Right ventricle myocardium superior (tissue), 1 donor: ENCODE measurements around the gene WHRN. TPM values are rescaled to one million over a fixed set of nuclear protein-coding genes. Genes with fewer than 3 reads are reported as not detected.

ENCODE experiments used
- ATAC-seq: fragments of 200-7000 bp; cut with Tn5 transposase; one replicate; pipeline ENCODE4 v1.9.1; 2020; ENCODE audit warnings: mild to moderate bottlenecking; ENCODE audit not compliant: poor library complexity
- DNase-seq: peaks from one replicate; pipeline ENCODE4 v3.0.0-alpha.2; 2020
- intact Hi-C: fragments of 100-400 bp; cut with DNase I; formaldehyde crosslinking; loops from one replicate; pipeline ENCODE4 v1.11.2; 2022
- total RNA-seq: library from RNA; stranded (reverse); fragmentation: NEBNext Ultra II Directional; extraction: Animal tissue kit (Norgen Biotek cat#: 25700); gene quantifications from one replicate; pipeline ENCODE4 v1.2.1, GENCODE V29; 2021
- donor health status: DM: no; HTN: yes; CAD: no; lungs with severe emphysema.

The WHRN gene
- total RNA-seq, 1 donor from 2014 or later: 0.56 TPM

DNA sequence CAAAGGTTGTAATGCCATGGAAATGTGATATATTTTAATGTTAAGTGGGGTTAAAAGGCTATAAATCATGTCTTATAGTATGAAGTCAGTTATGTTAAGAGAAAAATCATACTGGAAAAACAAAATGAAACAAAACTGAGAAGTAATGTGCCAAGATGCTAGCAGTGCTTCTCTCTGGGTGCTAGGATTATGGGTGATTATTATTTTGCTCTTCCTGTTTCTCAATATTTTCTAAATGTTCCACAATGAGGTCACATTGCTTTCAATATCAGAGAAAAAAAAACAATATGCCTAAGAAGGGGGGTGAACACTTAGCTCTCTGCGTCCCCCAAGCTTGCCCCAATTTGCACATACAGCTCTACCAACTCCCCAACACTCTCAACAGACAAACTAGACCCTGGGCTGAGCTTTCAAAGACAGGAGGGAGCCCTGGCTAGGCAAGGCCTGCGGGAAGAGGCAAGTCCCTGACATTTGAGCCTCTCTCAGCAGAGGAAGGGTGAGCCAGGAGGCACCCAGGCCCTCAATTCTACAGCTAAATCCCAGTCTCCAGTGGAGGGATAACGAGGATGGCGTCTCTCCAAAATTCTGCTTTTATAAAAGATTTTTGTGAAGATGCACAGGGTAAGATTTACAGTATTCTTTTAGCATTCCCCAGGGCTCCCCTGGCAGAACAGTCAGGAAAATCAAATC, 24.4 kb downstream of the WHRN start:
- ATAC-seq: no peak
- intact Hi-C loops: no loop called here

DNA sequence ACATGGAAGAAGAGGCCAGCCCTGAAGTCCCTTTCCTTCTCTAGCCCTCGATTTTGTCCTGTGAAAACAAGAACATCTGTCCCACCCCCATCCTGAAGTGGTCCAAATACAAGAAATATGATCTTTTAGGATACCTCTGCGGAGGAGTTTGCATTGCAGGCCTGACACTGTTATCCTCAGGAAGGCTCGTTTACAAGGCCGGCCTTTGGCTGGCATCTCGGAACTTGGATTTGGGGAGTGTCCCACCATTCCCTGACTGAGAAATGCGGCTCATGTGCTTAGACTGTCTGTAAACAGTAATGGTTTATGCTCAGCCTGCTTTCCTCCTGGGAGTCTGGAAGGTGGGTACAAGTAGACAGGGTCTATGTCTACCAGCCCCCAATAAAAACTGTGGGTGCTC, 26.4 kb downstream of the WHRN start:
- ATAC-seq (no peak), DNase-seq (no peak)
- intact Hi-C loops: no loop called here

More for the DNA sequence above, 24.4 kb downstream of the WHRN start:
- DNase-seq: no peak

DNA sequence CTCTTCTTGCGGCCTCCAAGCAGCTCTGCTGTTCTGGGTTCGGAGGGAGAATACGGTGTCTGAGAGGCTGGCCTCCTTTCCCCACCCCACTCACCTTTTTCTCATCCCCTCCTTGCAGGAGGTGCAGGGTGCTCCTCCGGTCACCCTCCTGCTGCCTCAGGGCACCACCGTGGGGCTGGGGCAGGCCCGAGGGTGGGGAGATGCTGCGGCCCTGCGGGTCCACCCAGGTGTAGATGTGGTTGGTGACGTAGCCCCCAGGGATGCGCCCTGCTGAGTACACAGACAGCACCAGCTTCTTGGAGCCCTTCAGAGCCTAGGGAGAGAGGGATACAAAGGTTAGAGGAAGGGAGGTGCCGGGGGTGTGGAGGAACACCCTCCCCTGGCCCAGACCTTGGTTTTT, 26.8 kb downstream of the WHRN start:
- DNase-seq (no peak), ATAC-seq (no peak)
- intact Hi-C loops: no loop called here

DNA sequence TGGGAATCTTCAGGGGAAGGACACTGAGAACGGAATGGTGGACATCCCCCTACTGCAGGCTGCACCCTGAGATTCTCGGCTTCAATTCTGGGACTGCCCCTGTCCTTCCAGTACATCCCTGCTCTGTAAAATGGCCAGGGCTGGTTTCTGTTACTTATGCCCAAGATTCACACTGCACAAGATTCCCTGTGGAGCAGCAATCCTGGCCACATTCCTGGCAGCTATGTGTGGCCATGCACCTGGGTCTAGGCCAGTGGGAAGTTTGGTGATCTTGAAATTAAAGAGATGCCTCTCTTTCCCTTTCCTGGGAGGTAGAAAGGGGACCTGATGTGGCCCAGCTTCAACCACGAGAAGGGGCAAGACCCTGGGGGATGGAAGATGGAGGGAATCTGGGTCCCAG, 27.6 kb downstream of the WHRN start:
- no peak for ATAC-seq

DNA sequence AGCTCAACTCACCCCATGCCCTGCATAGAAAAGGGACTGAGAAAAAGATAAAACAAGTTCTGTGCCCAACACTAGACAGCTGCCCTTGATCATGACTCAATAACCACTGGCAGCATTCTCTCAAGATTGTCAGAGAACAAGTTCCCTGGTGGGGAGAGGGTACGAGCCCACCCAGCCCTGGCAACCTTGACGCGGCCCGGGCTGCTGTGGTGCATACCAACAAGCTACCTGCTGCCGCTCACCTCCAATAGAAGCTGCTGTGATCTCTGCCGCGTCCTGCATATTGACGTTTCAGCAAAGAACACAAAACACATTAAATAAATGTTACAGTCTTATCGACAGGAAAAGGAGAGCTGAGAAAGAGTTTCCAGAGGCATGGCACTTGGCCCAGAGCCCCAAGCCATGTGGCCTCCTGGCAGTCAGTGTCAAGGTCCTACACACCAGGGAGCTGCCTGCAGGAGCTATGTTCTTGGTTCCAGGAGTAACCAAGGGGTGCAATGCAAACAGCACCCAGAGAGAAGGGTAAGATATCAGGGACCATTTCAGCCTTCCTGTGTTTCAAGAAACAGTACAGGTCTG, 28.3 kb downstream of the WHRN start:
- ATAC-seq: no peak
- DNase-seq: no peak
- intact Hi-C loops: no loop called here

More for the DNA sequence above, 27.6 kb downstream of the WHRN start:
- DNase-seq: no peak
- intact Hi-C loops: no loop called here

DNA sequence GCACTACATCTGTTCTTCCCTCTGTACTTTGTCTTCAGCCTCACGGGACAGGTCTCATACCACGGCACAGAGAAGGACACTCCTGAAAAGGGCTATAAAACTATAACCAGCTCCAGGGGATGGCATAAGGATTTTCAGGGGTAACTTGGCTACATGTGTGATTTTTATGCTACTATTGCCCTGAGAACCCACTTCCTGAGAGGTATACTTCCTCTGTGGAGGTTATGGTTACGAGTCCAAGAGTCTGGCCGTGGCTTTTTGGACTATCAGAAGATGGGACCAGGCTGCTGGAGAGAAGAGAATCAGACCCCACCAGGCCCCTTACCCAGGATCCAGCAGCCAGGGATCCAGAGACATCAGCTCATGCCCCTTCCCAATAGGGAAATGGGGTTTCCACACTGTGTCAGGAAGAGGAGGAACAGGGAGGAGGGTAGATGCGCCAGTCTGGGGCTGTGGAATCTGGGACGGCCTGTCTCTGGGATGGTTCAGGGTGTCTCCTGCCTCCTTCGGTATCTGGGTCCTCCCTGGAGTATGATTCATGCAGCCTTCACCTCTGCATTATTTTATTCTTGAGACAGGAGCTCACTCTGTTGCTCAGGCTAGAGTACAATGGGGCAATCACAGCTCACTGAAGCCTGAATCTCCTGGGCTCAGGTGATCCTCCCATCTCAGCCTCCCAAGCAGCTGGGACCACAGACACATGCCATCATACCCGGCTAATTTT, 29.7 kb downstream of the WHRN start:
- intact Hi-C loops: no loop called here
- DNase-seq: no peak
- ATAC-seq: no peak

DNA sequence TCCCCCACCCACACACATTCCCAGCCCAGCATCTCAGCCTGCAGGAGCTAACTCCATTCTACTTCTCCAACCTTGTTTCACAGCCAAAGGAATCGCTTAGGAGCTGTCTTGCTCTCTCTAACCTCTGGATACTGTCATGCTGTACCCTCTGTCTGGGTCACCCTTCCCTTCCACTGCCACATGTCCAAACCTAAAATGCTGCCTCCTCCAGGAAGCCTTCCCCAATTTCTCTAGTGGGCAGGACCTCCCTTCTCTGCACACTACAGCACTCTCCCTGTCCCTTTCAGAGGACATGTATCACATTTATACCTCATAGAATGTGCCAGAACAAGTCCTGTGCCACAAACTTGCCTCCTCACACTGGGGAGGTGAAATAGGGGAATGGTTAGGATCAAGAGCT, 30.8 kb downstream of the WHRN start:
- DNase-seq (no peak), ATAC-seq (no peak)
- intact Hi-C loops: no loop called here

DNA sequence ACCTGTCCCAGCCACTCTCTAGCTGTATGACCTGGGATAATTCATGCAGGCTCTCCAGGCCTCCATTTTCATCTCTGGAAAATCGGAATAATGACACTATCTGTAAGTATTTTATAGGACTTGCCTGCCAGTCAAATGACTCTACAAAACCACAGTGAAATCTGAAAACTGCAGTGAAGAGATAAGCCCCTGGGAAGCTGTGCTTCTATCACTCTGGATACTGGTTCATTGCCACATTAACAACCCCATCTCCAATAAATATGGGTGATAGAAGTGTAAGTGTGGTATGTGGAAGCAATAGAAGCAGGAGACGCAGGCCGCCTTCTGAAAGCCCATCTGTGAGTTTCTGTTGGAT, 31.8 kb downstream of the WHRN start:
- ATAC-seq (no peak), DNase-seq (no peak)
- intact Hi-C loops: no loop called here

DNA sequence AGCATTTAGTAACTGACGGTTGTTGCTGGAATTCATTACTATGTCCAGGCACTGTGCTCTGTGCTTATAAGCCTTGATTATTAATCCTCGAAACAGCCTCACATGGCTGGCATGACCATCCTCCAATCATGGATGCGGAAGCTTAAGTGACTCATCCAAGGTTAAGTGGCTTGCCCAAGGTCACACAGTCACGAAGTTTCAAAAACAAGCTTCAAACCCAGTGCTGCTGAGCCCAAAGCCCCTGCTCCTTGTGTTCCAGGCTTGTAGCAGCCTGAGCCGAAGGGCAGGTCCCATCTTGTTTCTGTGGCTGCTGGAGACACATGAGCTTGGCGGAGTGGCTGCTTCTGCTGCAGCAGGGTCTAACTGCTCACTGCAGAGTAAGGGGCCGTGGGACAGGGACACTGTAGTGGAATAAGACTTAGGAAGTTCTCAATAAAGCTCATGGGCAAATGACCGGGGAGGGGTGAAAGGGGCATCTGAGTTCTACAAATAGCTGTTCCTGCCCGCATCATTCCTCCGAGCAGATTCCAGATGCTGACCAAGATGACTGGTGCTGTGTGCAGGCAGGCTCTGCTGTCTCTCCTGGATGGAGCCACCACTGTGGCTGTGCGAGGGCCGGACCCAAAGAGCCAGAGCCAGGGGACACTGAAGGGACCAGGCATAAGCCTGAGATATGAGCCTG, 32.4 kb downstream of the WHRN start:
- DNase-seq (no peak), ATAC-seq (no peak)
- intact Hi-C loops: no loop called here

DNA sequence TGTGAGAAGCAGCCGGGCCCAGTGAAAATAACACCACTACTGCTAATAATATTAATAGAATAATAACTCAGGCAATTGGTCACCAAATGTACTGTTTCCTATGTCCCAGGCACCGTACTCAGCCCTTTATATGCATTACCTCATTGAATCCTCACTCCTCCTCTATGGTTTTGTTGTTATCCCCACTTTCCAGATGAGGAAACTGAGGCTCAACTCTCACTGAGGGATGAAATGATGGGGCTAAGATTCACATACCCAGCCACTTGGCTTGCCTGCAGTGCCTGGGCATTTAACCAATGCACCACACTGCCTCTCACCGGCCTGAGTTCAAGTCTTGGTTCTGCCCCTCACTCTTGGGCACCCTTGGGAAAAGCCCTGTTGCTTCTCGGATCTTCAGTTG, 34.1 kb downstream of the WHRN start:
- intact Hi-C loops: no loop called here
- ATAC-seq (no peak), DNase-seq (no peak)

DNA sequence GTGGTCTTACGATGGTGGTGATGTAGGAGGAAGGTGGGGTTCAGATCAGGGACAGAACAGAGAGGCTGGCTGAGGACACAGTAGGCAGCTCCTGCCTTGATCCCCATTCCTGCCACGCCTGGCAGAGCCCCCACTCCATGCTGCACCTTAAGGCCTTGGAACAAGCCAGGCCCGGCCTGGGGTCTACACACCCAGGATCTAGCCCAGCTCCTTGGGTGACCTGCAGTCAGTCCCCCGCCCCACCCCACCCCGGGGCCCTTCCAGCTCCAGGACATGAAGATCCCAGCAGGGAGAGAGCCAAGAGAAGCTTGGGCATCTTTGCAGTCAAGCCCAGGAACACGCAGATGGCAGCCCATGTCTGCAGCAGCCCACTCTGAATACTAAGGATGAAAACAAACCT, 34.7 kb downstream of the WHRN start:
- ATAC-seq: no peak
- intact Hi-C loops: no loop called here
- DNase-seq: no peak

DNA sequence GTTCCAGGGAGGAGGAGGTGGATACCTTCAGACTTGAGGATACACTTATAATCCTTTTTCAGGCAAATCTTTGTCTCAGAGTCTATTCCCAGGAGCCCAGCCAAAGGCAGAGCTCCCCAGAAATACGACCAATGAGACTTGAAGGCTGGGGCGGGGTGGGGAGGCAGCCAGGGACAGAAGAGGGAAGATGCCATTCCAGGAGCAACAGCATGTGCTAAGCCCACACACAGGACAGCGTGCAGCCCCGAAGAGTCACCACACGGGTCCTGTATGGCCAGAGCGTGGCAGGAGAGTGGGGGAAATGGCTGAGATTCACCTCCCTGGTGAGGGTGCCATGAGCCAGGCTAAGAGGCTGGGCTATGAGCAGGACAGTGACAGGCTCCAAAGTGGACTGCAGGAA, 35.2 kb downstream of the WHRN start:
- intact Hi-C loops: no loop called here
- ATAC-seq (no peak), DNase-seq (no peak)

DNA sequence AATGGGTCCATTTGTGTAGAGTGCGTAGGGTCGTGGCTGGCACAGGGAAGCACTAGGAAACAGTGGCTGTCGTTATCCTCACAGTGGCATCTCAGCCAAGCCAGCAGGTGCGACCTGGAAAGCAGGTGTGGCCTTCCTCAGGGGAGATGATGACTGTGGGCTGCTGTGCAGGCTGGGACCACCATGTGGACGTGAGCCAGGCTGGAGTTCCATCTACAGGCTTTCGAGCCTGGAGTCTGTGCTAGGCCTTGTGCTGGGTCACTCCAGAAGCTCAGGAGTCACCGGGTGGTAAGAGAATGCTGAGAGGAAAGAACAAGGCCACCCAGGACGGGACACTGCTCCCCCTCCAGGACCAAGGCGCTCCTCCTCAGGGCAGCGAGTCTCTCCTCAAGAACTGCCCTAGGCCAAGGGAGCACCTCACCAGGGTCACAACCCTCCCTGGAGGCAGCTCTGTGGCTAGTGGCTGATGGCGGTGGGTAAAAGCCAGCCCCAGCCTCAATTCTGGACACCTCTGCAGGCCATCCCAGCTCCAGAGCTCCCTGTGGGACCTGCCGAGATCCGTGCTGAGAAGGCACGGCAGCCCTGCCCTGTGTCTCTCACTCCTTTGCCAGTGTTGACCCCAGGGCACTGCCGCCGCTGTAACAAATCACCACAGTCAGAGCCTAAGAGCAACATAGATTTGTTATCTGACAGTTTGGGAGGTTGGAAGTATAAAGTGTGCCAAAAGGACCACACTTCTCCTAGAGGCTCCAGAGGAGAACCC, 36.0 kb downstream of the WHRN start:
- no peak for DNase-seq
- ATAC-seq: no peak
- intact Hi-C loops: no loop called here

DNA sequence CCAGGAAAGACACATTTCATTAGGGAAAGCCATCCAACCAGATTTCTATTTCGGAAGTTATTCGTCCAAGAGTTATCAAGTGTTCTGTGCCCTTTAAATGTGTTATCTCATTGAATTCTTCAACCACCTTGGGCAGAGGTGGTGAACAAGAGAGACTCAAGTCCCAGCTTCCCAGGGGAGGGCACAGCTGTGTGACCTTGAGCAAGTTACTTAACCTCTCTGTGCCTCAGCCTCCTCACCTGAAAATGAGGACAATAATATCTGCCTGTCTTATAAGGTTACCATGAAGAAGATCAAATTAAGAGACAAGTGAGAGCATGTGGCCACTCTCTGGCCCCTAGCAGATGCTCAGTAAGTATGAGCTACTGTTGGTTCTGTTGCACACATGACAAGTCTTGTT, 37.4 kb downstream of the WHRN start:
- ATAC-seq (no peak), DNase-seq (no peak)
- intact Hi-C loops: no loop called here

DNA sequence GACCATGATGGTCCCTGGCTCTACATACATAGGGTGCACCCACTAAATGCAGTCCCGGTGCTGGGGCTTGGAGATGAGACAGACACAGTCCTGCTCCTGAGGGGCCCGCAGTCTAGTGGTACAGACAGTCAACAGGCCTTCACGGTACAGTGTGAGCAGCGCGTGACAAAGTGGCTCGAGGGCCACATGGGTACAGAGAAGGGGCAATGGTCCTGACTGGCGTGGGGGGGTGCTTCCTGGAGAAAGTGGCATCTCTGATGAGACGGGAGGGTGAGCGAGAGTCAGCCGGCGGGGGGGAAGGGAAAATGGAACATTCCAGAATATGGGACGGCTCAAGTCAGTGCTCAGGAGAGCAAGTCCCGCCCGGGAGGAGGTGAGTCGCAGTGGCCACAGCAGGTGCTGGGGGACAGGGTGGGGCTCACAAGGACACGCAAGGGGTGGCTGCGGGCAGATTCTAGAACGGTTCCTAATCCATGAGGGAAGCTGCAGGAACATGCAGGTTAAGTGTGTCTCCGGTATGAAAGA, 38.0 kb downstream of the WHRN start:
- intact Hi-C loops: no loop called here
- no peak for ATAC-seq
- DNase-seq: no peak

DNA sequence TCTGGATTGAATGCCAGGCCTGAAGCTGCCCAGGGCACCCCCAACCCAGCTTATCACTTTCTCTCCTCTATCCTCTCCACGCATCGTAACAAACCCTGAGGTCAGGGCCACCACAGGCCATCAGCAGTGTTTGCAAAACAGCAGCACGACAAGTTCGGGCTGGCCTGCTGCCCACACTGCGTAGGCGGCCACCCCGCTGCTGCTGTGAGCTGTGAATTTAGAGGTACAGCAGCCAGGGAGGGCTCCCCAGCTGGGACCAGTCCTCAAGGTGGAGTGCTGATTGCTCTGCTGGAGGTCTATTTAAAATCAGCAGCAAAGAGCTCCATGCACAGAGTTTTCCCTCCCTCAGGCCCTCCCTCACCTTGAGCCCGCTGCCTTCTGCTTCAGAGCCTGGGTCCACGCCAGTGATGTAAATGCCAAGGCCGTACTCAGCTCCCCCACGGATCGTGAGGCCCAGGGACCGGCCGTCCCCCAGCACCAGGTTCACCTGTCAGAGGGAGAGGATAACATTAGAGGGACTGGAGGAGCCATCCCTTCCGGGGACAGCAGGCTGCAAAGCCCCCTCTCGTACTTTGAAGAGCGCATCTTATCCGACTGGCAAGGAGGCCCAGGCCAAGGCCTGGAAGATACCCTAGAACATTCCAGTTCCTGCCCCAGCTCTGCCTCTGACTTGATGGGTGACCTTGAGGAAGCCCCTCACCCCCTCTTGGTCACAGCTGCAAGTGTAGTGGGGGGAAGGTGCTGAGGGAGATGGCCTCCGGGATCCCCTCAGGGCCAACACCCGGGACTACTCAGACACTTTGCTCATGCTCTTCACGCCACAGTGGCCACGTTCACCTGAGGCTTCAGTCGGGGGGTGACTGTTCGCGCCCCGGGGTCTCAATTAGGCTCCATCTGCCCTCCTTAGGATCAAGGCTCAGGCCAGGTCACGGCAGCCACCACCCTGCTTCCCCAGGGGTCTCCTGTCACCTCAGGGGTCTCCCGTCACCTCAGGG, 39.1 kb downstream of the WHRN start:
- intact Hi-C loops: no loop called here
- no peak for ATAC-seq
- no peak for DNase-seq

DNA sequence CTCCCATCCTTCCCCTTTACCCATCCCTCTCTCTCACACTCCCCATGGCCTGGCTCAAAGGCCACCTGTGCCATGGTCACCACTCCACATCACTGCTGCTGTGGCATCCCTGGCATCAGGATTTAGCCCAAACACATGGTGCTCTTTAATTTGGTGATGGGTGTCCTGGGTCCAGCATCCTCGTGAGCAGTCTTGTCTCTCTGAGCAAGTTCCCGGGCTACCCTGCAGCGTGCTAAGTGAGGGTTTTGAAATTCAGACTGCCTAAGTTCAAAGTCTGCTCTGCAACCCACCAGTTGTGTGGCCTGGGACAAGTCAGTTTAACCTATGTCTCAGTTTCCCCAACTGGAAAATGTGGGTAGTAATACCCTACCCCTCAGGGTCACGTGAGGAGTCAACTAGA, 39.9 kb downstream of the WHRN start:
- no peak for ATAC-seq
- intact Hi-C loops: no loop called here
- DNase-seq: no peak
